ENCODE measurements around the gene COMT. TPM values are rescaled to one million over a fixed set of nuclear protein-coding genes. Genes with fewer than 3 reads are reported as not detected.

The COMT gene
- total RNA-seq, 4 donors from 2014 or later: 88.9 to 175 (median 108) TPM

DNA sequence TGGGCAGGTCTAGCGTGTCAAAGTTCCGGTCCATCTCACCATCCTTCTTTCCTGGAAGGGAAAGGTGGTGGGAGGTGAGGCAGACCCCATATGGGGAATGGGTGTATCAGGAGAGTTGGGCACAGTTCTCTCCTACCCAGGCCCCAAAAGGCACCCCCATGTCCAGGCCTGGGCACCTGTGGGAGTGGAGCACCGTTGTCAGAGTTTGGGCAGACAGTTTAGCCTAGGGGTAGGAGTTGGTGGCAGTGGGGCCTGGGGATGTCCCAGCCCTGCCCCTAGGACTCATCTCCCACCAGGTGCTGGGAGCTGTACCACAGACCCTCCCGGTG, 34.1 kb downstream of the COMT start:
- H3K27ac ChIP-seq: no peak overlapping the region
- H3K4me3 ChIP-seq: no peak overlapping the region
- DNase-seq: no peak
- H3K4me1 ChIP-seq: no peaks in the 10 kb centered on the region
- intact Hi-C loops (cut with DNase I; ENCODE audit: low total_unique reads): loop anchor here (10.0 kb wide), 1 partner anchor 139 kb away; the partner anchor contains the start of genes RANBP1 and TRMT2A
- TF ChIP-seq POLR2A (IDR thresholded peaks at IDR 0.05): no peak
- TF ChIP-seq, protein P1, sequence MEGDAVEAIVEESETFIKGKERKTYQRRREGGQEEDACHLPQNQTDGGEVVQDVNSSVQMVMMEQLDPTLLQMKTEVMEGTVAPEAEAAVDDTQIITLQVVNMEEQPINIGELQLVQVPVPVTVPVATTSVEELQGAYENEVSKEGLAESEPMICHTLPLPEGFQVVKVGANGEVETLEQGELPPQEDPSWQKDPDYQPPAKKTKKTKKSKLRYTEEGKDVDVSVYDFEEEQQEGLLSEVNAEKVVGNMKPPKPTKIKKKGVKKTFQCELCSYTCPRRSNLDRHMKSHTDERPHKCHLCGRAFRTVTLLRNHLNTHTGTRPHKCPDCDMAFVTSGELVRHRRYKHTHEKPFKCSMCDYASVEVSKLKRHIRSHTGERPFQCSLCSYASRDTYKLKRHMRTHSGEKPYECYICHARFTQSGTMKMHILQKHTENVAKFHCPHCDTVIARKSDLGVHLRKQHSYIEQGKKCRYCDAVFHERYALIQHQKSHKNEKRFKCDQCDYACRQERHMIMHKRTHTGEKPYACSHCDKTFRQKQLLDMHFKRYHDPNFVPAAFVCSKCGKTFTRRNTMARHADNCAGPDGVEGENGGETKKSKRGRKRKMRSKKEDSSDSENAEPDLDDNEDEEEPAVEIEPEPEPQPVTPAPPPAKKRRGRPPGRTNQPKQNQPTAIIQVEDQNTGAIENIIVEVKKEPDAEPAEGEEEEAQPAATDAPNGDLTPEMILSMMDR (IDR thresholded peaks at IDR 0.05): no peak
- no peaks in the 10 kb centered on the region for H3K9me3 ChIP-seq
- no peaks in the 10 kb centered on the region for H3K36me3 ChIP-seq
- no peaks in the 10 kb centered on the region for H3K27me3 ChIP-seq

DNA sequence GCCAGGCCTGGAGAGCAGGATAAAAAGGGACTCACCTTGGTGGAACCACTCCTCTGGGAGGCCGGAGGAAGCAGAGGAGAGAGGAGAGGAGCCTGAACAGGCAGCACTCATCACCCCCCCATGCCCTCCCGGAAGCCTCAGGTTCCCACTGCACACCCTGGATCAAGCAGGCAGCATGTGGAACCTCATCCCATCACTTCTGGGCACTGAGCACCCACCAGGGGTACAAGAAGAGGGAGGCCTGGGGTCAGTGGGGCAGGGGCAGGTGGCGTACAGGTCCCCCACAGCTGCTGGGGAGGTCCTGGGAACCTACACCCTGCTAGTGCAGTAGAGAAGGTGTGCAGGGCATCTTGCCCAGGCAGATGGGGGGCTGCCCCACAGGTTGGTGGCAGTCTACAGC, 35.1 kb downstream of the COMT start:
- no peak for DNase-seq
- no peak for TF ChIP-seq POLR2A (IDR thresholded peaks at IDR 0.05)
- TF ChIP-seq, protein P1 (IDR thresholded peaks at IDR 0.05): no peak
- Histone ChIP-seq H3K9me3 (no peaks in the 10 kb centered on the region), H3K27ac (no peak overlapping the region), H3K4me1 (no peaks in the 10 kb centered on the region), H3K4me3 (no peak overlapping the region), H3K27me3 (no peaks in the 10 kb centered on the region), H3K36me3 (no peaks in the 10 kb centered on the region)
- intact Hi-C loops (cut with DNase I; ENCODE audit: low total_unique reads): loop anchor here (10.0 kb wide), 1 partner anchor 138 kb away; the partner anchor contains the start of genes RANBP1 and TRMT2A

DNA sequence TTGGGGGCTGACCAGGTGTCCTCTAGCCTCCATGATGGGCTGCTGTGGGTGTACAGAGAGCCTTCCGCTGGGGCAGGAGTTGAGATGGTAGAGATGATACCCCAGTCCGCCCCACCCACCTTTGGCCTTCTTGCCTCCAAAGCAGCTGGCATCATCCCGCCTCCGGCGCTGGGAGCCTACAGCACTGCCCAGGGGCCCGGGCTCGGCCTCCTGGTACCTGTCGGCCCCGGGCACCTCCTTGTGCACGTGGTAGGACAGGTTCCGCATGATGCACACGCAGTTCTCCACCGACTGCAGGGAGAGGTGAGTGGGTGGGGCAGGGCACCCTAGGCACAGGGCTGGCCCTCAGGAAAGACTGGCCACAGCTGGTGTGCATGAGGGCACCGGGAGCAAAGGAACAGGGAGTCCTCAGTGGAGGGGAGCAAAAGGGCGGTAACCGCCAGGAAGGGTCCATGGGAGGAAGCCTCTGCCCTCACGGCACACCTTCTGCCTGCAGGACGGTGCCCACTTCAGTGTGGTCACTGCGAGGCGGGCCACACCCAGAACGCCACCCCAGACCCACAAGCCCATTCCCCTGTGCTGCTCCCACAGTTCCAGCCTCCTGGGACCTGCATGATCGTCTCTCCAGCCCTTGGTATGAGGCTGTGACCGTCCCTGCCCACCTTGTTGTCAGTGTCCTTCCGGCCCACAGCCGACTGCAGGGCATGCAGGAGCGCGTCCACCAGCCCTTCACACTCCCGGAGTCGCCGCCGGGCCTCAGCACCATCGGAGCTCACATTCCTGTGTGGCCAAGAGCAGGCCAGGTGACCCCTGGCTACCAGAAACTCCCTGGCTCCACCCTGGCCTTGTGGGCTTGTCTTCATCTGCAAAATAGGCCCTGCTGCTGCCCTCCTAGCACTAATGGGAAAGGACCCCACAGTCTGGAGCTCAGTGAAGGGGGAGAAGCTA, 36.0 kb downstream of the COMT start:
- H3K27ac ChIP-seq: no peak overlapping the region
- H3K36me3 ChIP-seq: no peaks in the 10 kb centered on the region
- H3K4me3 ChIP-seq: no peak overlapping the region
- no peaks in the 10 kb centered on the region for H3K4me1 ChIP-seq
- no peaks in the 10 kb centered on the region for H3K27me3 ChIP-seq
- intact Hi-C loops (cut with DNase I; ENCODE audit: low total_unique reads): loop anchor here (10.0 kb wide), 1 partner anchor 137 kb away; the partner anchor contains the start of genes RANBP1 and TRMT2A
- TF ChIP-seq POLR2A (IDR thresholded peaks at IDR 0.05): no peak
- TF ChIP-seq, protein P1 (IDR thresholded peaks at IDR 0.05): no peak
- H3K9me3 ChIP-seq: no peaks in the 10 kb centered on the region
- no peak for DNase-seq

DNA sequence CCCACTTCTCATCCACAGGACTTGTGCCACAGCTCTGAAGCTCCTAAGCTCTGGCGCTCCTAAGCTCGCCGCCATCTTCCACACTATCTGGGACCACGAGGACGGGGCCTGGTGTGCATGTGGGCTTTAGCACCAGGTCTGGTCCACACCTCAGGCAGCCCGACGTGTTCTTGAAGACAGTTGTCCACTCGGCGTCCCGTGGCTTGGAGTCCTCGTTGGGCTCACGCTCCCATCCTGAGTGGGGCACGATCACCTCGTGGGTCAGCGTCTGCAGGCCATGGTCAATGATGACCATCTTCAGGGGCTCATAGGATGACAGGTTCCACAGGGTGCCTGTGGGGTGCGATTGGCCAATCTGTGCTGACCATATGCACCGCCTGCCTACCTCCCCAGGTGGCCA, 37.2 kb downstream of the COMT start:
- H3K27ac ChIP-seq: no peak overlapping the region
- DNase-seq: no peak
- no peak for TF ChIP-seq POLR2A (IDR thresholded peaks at IDR 0.05)
- TF ChIP-seq, protein P1 (IDR thresholded peaks at IDR 0.05): no peak
- no peak overlapping the region for H3K4me3 ChIP-seq
- H3K4me1 ChIP-seq: no peaks in the 10 kb centered on the region
- H3K27me3 ChIP-seq: no peaks in the 10 kb centered on the region
- H3K36me3 ChIP-seq: no peaks in the 10 kb centered on the region
- no peaks in the 10 kb centered on the region for H3K9me3 ChIP-seq
- intact Hi-C loops (cut with DNase I; ENCODE audit: low total_unique reads): loop anchor here (10.0 kb wide), 1 partner anchor 136 kb away; the partner anchor contains the start of genes RANBP1 and TRMT2A
